ENCODE data around the gene SIRPB2. TPM values are rescaled to one million over a fixed set of nuclear protein-coding genes. Genes with fewer than 3 reads are reported as not detected.

Gene SIRPB2
- total and polyA plus RNA-seq, 2 of the 8 experiments (the other 6 are each of a cell fraction or from before 2014, with no cell fraction given), result 0.28 TPM; not detected in 1

DNA sequence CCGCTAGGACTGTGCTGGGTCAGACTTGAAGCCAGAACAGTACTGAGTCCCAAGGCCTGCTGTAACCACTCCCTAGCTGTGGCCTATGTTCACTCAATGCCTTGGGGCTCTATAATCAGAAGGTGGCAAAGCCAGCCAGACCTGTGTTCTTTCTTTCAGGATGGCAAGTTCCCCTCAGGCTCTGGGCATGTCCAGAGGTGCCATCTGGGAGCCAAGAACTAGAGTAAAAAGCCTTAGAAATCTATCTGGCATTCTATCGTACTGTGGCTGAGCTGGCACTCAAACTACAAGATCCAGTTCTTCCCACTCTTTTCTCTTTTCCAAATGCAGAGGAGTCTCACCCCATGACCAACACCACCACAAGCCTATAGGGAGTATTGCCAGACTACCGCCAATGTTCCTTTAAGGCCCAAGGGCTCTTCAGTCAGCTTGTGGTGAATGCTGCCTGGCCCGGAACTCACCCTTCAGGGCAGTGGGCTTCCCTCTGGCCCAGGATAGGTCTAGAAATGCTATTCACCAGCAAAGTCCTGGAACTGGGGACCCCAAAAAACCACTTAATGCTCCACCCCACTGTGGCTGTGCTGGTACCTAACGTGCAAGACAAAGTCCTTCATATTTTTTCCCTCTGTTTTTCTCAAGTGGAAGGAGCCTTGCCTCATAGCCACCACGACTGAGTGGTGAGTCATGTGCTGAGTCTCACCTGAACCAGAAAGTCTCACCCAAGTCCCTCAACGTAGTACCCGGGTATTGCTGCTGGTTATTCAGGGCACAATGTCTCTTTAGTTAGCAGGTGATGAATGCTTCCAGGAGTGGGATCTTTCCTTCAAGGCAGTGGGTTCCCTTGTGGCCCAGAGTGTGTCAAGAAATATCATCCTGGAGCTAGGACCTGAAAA is 8.6 kb upstream of the SIRPB2 start:
- Histone ChIP-seq H3K14ac (ENCODE audit: insufficient read length) (no peak overlapping the region), H3K23me2 (ENCODE audit: low read depth, low read length) (no peaks in the 10 kb centered on the region), H3K18ac (ENCODE audit: extremely low read depth, low read length) (peak overlapping the region; percentile 26; the same call in 1 of the 2 replicates), H3K4me2 (ENCODE audit: insufficient read depth in 1 of 2, low read depth in 2 of 2, low read length in 2 of 2) (no peak overlapping the region), H2BK120ac (replicated peaks; ENCODE audit: low read depth, low read length) (peak overlapping the region; percentile 91), H3K27ac (ENCODE audit: low read depth, low read length) (peak overlapping the region; percentile 68; the same call in 1 of the 2 replicates), H4K8ac (ENCODE audit: extremely low read depth, insufficient read depth, low read length) (no peak overlapping the region), H3K23ac (ENCODE audit: insufficient read length) (no peak overlapping the region), H2AK5ac (ENCODE audit: low read depth, low read length) (peak overlapping the region; percentile 9; the same call in 1 of the 2 replicates), H2BK12ac (ENCODE audit: low read depth, low read length) (peak overlapping the region; percentile 63; the same call in 1 of the 2 replicates), H2BK20ac (ENCODE audit: low read length) (peak overlapping the region; percentile 73; the same call in 1 of the 2 replicates), H3K56ac (replicated peaks; ENCODE audit: insufficient read length, low read depth, low read length) (no peak overlapping the region), H2AFZ (ENCODE audit: low read length) (0 out of 2 replicates have a peak overlapping the region, but pooled peaks have one; percentile 46), H3K27me3 (replicated peaks in 1 of 4; ENCODE audit: control insufficient read depth in 3 of 4, extremely low read depth in 1 of 4, insufficient read depth in 3 of 4, low read length in 3 of 4) (no peaks in the 10 kb centered on the region), H4K91ac (replicated peaks; ENCODE audit: insufficient read length, low read length) (peak overlapping the region; percentile 13), H3K36me3 (ENCODE audit: control insufficient read depth in 2 of 4, insufficient read depth in 4 of 4, low read length in 3 of 4) (no peaks in the 10 kb centered on the region), H3K9me3 (ENCODE audit: insufficient read depth in 2 of 2, low read depth in 1 of 2, low read length in 1 of 2) (no peaks in the 10 kb centered on the region; a peak in 1 of 4 replicates), H2BK15ac (ENCODE audit: low read length) (no peak overlapping the region), H3K79me1 (ENCODE audit: low read depth, low read length) (no peaks in the 10 kb centered on the region), H3K79me2 (ENCODE audit: control insufficient read depth in 1 of 2, insufficient read depth in 2 of 2, low read length in 2 of 2) (no peaks in the 10 kb centered on the region), H4K5ac (ENCODE audit: insufficient read length, low read depth, low read length) (peak overlapping the region; percentile 7), H2BK5ac (ENCODE audit: low read depth, low read length) (peak overlapping the region; percentile 86; the same call in 1 of the 2 replicates), H4K20me1 (replicated peaks in 1 of 2; ENCODE audit: control insufficient read depth in 1 of 2, insufficient read depth in 2 of 2, low read length in 2 of 2) (no peaks in the 10 kb centered on the region), H3K9ac (replicated peaks in 1 of 4; ENCODE audit: extremely low read depth in 1 of 4, low read depth in 3 of 4, low read length in 3 of 4) (no peak overlapping the region), H3K4me3 (ENCODE audit: extremely low read depth in 1 of 4, insufficient read depth in 2 of 4, low read depth in 3 of 4, low read length in 4 of 4) (no peak overlapping the region), H3K4ac (replicated peaks; ENCODE audit: insufficient read length, low read depth, low read length) (no peak overlapping the region), H3K4me1 (replicated peaks in 1 of 4; ENCODE audit: control insufficient read depth in 3 of 4, insufficient read depth in 4 of 4, low read length in 3 of 4) (peaks cover 4 to 8% (median 7%) of the 10 kb centered on the region in 4 experiments; a peak in 6 of 7 replicates)
- no peak for FAIRE-seq
- POLR2A ChIA-PET (ENCODE audit: partially characterized antibody), result interaction anchor here (1.6 kb wide), 1 partner anchor 10 kb away, joined by 7 read pairs; the partner anchor contains the start of gene SIRPB2
- 90% methylated on average over 8 of the region's 8 CpGs; no CpG with 5 or more reads in 1 of the 2 experiments for WGBS, 2 experiments (ENCODE audit: extremely low coverage in 1 of 2, insufficient coverage in 1 of 2, insufficient read length in 1 of 2, insufficient replicate concordance in 2 of 2, low coverage in 1 of 2, low lambda C conversion rate in 2 of 2, missing lambda C conversion rate in 1 of 2)
- TF ChIP-seq, protein P1, sequence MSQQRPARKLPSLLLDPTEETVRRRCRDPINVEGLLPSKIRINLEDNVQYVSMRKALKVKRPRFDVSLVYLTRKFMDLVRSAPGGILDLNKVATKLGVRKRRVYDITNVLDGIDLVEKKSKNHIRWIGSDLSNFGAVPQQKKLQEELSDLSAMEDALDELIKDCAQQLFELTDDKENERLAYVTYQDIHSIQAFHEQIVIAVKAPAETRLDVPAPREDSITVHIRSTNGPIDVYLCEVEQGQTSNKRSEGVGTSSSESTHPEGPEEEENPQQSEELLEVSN (IDR thresholded peaks at IDR 0.05), result peak; percentile 39; the same call in 1 of the 2 replicates
- TF ChIP-seq, protein P2, sequence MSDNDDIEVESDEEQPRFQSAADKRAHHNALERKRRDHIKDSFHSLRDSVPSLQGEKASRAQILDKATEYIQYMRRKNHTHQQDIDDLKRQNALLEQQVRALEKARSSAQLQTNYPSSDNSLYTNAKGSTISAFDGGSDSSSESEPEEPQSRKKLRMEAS (IDR thresholded peaks at IDR 0.05), result 0 out of 2 replicates have a peak, but pooled peaks have one; percentile 7
- TF ChIP-seq HDAC2 (IDR thresholded peaks at IDR 0.05; ENCODE audit: borderline replicate concordance in 1 of 2, low read depth in 2 of 2, low read length in 2 of 2), result no peak
- DNase-seq (ENCODE audit: low read depth in 1 of 2, low spot score in 2 of 2), result no peak
- CTCF ChIA-PET (ENCODE audit: partially characterized antibody), result interaction anchor here (0.5 to 1.4 kb wide), 9 partner anchors 9 to 399 kb away, joined by 3 to 6 read pairs (median 3); partner anchors contain the start of gene NSFL1C

Data from H1 (cell line).